GM18517 (cell line): Measurements from ENCODE around the gene BLACAT1.
"Not testable (repeated sequence)": the region's sequence is repeated elsewhere in the genome, so short reads cannot be mapped to it uniquely, and the experiment has no call there.

Source experiments
- ATAC-seq: cut with Tn5 transposase; IDR thresholded peaks from one replicate; pipeline ENCODE4 v1.9.1; 2021; ENCODE audit warnings: mild to moderate bottlenecking, moderate library complexity; ENCODE audit not compliant: unreplicated experiment

The BLACAT1 gene

DNA sequence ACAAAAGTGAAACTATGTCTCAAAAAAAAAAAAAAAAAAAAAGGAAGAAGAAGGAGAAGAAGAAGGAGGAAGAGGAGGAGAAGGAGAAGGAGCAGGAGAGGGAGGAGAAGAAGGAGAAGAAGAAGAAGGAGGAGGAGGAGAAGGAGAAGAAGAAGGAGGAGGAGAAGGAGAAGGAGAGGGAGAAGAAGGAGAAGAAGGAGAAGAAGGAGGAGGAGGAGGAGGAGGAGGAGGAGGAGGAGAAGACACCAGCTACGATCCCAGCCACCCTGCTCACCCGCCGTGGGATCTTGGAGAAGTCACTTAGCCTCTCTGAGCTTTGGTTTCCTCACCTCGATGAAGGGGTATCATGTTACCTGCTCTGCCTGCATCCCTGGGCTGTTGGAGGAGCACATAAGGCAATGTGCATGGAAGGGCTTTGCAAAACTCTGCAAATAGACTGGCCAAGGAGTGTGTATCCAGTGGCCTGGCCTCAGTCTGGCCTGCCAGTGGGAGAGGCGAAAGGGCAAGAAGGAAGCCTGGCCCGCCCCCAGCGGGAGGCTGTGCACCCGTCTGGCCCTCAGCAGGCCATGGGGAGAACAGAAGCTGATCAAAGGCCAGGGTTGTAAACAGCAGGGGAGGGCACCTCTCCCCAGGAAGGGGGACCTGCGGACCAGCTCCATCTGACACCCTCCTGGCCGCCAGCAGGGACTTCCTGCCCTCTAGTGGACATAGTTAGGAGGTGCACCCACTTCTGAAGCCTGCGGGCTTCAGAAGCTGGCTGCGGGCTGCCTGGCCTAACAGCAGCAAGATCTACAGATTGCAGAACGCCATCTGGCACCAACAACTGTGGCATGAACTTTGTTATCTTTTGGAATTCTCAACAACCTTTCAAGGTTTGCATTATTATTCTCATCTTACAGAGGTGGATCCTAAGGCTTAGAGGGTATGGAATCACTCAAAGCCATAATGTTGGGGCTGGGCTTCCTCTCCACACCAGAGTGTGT lies 29.4 kb upstream of the BLACAT1 start:
- no peak for ATAC-seq

GRCh38 chr1:205483372-205483771 lies 27.5 kb upstream of the BLACAT1 start:
- ATAC-seq: no peak

- ATAC-seq: not testable (repeated sequence)
Observed at GRCh38 chr1:205482587-205482986, 26.7 kb upstream of the BLACAT1 start.

GRCh38 chr1:205481629-205482151 lies 25.8 kb upstream of the BLACAT1 start:
- ATAC-seq: no peak

DNA sequence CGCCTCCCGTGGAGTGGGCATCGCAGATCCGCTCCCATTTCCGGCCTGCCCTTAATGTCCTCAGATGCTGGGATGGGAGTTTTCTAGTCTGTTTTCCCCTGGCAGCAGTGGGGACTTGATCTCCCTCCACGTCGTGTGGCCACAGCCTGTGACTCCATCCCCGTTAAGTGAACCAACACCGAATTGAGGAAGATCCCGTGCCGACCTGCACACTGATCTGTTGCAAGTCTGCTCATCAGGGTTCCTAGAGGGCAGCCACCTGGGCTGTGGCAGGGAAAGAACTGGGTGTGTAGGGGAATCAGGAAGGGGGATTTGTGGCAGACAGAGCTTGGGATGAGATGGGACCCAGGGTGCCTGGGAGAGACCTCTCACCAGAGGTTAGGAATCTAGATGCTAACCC lies 25.4 kb upstream of the BLACAT1 start:
- ATAC-seq: peak; percentile 18

GRCh38 chr1:205480349-205480985 lies 24.6 kb upstream of the BLACAT1 start:
- ATAC-seq: peak; percentile 71

GRCh38 chr1:205478985-205479384 lies 23.1 kb upstream of the BLACAT1 start:
- ATAC-seq: not testable (repeated sequence)

DNA sequence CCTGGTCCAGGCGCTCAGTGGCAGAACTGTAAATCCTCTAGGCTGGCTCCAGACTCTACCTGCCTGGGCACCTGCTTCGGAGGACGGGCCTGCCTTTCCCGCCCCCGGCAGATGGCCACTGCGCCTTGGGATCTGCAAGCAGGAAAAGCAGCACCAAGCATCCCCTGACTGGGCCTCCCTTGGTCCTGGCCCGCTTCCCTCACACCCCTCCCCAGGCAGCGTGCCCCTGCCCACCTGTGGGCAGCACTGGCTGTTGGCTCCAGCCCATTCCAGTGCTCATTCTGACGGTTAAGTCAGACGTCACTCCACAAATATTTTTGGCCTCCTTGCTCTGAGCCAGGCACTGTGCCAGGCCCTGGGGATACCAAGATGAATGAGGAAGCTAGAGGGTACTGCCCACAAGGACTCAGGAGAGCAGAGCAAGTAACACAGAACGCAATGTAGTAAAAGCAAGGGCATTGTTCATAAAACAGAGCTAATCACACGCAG lies 22.0 kb upstream of the BLACAT1 start:
- ATAC-seq: no peak

DNA sequence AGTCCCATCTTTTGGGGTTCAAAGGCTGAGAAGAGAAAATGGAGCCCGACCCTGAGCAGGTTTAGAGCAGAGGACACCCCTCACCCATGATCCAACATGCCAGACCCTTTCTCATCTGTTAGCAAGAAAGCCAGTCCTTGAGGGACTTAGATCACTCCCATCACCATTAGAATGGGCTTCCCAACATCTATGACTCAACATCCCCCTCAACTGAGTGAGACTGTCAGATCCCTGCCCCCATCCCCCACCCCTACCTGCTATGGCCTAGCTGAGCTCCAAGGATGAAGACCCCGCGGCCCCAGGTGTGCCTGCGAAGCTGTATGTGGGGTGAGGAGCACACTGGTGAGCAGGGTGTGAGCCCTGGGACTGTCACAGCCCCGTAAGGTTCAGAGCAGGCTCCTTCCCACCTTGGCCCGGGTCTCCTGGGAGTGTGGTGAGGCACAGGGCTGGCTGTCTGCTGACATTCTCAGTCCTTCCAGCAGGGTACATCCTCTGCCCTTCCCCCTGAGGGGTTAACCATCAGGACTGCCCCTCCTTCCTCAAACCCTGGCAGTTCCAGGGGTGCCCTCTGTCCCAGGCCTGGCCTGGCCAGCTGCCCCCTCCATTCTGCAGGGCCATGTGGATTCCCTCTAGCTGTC lies 21.4 kb upstream of the BLACAT1 start:
- ATAC-seq: no peak

GRCh38 chr1:205476648-205477047 lies 20.8 kb upstream of the BLACAT1 start:
- no peak for ATAC-seq

DNA sequence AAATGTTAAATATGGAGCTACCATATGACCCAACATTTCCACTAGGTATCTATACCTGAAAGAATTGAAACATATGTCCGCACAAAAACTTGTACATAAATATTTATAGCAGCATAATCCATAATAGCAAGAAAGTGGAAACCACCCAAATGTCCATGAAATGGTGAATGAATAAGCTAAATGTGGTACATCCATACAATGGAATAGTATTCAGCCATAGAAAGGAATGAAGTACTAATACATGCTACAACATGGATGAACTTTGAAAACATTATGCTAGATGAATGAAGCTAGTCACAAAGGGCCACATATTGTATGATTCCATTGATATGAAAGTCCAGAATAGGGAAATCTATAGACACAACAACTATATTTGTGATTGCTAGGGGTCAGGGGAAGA lies 20.0 kb upstream of the BLACAT1 start:
- no peak for ATAC-seq

GRCh38 chr1:205474571-205474970 lies 18.7 kb upstream of the BLACAT1 start:
- ATAC-seq: no peak

GRCh38 chr1:205473966-205474365 lies 18.1 kb upstream of the BLACAT1 start:
- no peak for ATAC-seq

GRCh38 chr1:205473475-205473874 lies 17.6 kb upstream of the BLACAT1 start:
- no peak for ATAC-seq

DNA sequence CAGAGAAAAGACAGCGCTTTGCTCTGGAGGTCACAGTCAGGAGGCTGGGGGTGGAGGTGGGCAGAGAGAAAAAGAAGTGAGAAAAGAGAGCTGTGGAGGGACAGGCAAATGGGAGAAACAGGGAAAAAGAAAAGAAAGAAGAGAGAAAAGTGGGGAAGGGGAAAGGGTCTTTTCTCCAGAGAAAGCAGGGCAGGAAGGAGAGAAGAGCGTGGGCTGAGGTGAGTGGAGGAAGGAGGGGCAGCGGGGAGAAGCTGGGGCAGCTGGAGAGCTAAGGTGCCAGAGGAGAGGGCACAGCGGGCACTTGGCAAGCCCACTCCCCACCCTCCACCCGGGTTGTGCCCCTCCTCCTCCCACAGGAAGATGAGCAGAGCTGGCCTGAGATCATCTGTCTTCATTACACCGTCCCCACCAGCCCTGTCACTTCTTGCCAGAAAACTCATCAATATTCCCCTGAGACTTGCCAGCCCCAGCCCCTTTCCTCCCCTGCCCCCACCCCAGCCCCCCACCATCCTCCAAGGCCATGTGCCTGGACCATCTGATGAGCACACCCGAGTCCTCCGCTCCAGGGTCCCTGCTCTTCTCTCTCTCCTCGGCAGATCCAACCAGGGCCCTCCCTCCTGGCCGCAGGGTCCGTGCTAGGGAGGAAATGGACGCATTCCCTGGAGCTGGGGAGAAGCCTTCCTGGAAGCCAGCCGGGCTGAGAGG lies 17.0 kb upstream of the BLACAT1 start:
- ATAC-seq: no peak

- no peak for ATAC-seq
Observed at GRCh38 chr1:205470131-205470530, 14.3 kb upstream of the BLACAT1 start.

DNA sequence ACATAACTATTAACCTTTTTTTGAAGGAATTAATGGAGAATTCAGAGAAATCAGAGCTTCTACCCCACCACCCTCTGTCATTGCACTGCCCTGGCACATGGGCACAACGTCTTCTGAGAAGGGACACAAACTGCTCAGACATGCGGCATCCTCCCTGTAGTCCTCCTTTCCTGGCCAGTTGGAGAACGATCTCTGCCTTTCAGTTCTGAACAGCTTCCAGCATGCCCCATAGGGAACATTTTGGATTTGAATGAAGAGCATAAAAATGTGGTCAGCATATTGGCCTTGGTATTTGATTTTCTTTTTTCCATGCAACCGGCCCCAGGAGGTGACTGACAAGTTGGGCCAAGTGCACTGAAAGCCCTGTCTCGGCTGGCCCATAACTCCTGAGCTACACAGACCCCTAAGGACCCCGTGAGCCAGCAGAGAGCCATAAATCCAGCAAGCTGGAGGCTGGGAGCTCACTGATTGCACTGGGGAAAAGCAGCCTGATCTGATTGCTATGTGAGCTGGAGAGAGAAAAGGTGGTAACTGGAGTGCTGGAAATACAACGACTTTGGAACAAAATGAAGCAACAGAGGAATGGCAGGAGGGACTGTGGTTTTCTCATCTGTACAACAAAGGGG lies 10.9 kb upstream of the BLACAT1 start:
- no peak for ATAC-seq

DNA sequence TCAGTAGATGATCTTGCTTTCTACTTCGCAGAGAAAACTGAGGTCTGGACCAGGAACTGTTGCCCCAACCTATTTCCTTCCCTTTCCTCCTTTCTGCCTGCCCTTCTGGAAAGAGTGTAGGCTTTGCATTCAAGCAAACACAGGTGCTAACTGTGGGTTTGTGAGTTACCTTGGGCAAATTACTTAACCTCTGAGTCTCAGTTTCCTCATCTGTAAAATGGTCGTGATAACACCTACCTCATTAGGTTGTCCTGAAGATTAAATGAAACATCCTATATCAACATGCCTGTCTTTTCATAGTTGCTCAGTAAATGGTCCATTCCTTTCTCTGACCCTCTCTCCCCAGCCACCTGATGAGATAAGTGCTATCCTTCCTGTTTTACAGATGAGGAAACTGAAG lies 9.5 kb upstream of the BLACAT1 start:
- no peak for ATAC-seq

DNA sequence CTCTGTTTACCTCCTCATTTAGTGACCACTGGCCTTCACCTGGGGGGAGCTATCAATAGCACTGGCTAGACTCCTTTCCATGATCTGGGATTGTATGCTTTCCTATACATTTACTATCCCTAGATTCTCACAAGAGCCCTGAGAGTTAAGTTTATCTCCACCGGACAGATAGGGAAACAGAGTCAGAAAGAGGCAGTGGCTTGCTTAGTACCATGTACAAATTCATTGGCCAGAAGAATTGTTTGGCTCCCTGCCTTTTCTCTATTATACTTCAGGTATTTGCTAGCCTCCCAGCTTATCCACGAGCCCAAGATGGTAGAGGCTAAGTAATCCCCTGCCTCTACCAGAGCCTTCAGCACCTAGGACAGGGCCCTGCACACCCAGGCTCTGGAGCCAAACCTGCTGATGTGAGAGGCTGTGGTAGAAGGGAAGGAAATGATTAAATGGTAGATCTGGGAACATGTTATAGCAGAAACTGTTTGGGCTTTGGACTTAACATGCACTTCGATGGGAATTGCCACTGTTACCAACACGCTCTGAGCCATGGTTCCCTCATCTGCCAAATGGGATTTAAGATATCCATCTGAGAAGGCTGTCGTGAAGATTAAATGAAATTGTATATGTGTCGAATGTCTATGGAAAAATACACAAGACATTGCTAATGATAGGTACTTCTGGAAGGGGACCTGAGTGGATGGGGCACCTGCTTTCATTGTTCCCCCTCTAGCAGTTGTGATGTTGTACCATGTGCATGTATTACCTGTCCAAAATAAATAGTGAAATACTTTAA lies 3.1 kb upstream of the BLACAT1 start:
- no peak for ATAC-seq
